Suprapubic skin (tissue), 4 donors: ENCODE results near the gene SH3GLB1.

Experiments used
- EP300 ChIP-seq: sonication (generic); formaldehyde crosslinking; IDR thresholded peaks from one replicate; pipeline ENCODE4 v1.6.1; 2017; ENCODE audit warnings: antibody characterized with exemption
- POLR2AphosphoS5 ChIP-seq, 3 donors: sonication (generic); formaldehyde crosslinking; IDR thresholded peaks; one replicate each; pipeline ENCODE4 v1.6.1; 2017; ENCODE audit warnings: antibody characterized with exemption in 3 of 3
- TF ChIP-seq, protein P1 (sequence below), 2 donors: fragments of 200-600 bp in 1 of 2; fragments of 450-650 bp in 1 of 2; sonication (generic) in 1 of 2; IDR thresholded peaks; one replicate each; pipeline ENCODE4 v1.5.1; 2016 to 2019; ENCODE audit warnings: antibody characterized with exemption in 2 of 2, mild to moderate bottlenecking in 1 of 2, moderate library complexity in 1 of 2

DNA sequence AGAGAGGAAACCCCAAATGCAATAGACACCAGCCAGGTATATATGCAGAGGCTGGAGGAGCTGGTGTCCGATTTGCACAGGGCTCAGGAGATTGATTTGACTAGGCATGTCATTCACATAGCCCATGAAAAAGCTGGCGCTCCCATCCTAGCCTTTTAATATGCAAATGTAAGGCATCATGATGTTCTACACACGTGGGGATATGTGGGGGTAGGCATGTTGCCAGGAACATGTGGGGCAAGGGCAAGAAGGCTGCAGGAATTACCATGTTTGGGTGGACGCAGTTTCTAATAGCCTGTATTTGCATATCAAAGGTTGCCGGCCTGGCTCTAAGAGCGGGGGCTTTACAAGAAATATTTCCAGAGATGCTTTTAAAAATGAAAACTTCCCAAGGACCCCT lies 11.7 kb upstream of the SH3GLB1 start:
- TF ChIP-seq, protein P1, sequence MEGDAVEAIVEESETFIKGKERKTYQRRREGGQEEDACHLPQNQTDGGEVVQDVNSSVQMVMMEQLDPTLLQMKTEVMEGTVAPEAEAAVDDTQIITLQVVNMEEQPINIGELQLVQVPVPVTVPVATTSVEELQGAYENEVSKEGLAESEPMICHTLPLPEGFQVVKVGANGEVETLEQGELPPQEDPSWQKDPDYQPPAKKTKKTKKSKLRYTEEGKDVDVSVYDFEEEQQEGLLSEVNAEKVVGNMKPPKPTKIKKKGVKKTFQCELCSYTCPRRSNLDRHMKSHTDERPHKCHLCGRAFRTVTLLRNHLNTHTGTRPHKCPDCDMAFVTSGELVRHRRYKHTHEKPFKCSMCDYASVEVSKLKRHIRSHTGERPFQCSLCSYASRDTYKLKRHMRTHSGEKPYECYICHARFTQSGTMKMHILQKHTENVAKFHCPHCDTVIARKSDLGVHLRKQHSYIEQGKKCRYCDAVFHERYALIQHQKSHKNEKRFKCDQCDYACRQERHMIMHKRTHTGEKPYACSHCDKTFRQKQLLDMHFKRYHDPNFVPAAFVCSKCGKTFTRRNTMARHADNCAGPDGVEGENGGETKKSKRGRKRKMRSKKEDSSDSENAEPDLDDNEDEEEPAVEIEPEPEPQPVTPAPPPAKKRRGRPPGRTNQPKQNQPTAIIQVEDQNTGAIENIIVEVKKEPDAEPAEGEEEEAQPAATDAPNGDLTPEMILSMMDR (IDR thresholded peaks at IDR 0.05), result no peak
- TF ChIP-seq EP300 (no peak), POLR2AphosphoS5 (IDR thresholded peaks at IDR 0.05) (no peak)
